HPDE6-E6E7 (cell line): ENCODE measurements around the gene NAP1L1.

ENCODE experiments used
- DNase-seq: peaks from one replicate; pipeline ENCODE4 v3.0.0; 2011; ENCODE audit warnings: missing footprints; ENCODE audit errors: extremely low spot score

Gene NAP1L1

DNA sequence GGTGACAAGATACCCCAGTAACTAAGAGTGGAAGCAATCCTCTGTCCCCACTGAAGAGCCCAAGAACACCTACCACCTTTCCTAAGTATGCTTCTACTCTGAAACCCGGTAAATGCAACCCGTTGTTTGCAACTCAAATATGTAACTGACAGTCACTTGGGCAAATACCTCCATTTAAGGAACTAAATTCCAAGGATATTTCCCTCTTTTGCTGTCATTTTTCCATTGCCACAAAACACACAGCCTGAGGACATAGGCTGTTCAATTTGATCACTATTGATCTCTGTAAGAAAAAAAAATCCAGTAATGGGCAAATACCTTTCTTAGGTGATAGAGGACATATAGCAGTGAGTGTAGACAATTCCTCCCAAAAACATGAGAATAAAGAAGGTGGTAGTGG, 46.3 kb downstream of the NAP1L1 start:
- DNase-seq: no peak

DNA sequence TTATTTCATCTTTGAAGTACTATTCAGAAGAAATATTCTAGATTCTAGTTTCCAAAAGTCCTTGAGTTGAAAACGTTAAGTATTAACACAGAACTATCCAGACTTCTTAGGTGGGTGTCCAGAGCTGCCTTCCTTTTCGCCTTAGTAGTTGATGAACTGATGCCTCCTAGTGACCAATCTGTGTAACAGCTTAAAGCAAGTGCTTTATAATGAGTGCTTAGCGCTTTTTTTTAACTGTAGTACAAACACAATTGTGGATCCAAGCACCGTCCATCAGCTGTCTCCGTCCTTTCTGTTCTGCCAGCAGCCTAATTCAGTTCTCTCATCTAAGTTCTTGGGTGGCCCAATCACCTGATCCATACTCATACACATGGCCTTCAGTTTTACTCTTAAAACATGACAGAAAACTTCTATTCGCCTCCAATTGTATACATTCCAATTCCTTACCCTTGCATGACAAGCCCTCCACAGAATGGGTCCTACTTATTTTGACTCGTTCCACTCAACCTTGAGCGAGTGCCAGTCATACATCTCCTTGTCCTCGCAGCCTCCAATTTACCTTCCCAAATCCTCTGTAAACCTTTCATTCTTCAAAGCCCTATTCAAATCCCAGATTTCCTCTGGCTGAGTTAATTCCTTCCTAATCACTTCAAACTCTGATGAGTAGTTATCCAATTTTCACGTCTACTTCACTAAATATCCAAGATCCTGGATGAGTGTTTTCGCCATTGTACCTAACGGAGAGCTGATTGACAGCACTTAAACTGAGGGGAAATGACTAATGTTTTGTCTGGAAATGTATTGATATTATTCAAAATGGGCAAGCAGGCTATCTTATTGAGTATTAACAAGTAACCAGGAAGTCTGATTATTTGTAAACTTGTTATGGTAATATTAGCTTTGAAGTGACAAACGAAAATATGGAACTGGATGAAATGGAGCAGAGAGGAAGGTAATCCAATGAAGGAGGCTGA, 47.1 kb downstream of the NAP1L1 start:
- no peak for DNase-seq

DNA sequence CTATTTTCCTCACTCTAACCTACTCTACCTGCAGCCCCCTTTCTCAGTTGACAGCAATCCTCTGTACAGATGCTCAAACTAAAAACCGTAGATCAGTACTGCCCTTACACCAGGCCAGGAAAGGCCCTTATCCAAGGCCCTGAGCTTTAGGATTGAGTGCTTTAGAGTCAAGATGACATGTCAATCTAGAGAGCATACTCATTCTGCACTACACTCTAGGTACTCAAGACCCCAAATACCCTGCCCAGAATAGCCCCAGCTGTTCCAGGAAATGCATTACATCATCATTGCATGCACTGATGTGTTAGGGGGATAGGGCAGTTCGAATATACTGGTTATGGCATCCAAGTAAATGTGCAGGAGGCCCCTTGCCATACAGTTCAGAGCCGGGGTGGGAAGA, 49.4 kb downstream of the NAP1L1 start:
- no peak for DNase-seq

DNA sequence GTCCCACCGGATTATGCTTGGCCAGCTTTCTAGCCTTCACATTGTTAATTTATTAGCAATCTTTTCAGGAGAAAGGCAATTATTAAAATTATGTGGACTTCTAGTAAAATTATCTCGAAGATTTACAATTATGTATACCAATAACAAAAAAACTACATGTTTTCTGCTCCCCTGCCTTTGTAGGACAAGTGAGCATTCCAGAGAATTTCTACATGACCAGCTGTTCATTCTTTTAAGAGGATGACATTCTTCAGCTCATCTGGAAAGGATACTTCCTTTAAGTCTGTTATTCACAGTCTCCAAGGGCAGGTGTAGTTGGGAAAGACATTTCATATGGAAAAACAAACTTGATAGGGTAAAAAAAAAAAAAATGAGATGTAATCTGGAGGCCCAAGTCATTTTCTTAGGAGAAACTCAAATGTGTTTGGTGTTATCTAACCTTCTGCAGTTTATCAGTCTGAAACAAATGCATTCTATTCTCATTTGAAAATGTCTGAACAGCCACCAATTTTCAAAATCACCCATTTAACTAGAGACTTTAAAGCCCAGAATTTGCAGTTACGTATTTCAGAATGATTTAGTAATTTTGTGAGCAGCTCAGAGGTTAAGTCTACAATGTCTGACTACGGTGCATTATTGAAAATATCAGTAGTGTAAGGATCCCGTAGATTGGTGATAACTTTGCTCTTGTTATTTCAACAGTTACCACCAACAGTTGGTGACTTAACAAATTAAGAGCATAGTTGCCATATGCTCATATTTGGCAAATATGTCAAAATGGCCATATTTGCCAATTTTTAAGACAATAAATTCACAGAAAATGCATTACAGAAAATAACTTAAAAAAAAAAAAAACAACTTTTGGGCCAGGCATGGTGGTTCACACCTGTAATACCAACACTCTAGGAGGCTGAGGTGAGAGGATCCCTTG, 51.1 kb downstream of the NAP1L1 start:
- DNase-seq: no peak

DNA sequence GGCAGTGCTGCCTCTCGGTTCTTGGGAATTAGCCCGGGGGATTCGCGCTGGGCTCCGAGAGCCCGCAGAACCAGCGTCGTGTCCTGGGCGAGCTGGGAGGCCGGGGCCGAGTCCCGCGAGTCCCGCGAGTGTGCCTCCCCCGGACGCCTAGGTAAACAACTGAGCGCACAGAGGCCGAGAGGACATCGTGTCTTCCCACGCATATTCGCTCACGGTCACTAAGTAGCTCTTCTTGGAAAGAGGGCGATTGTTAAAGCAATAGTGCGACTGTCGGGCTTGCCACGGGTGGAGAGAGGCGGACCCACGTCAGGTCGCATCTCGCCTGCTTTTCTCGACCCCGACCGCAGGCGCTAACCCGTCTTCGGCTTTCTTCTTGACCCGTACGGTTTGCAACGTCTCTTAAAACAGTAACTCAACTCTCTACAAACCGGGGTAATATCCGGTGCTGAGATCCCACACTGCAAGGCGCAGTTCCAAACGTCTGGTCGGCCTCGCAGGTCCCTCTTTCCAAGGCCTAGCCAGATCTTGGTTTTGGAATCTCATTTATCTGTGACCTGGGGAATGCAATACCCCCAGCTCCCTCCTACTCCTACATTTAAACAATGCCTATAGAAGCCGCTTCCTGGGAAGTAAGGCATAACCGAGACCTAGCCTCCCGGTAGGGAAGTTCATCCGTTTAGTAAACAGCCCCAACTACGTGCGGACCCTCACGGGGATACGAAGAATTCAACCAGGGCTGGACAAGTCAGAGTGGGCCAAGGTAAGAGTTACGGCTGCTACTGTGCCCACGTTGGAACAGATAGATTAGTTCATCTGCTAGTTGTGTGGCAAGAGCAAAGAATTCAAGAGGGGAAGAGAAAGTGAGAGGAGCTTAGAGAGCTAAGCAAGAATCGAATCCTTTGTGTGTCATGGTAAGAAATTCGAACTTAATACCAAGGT, 52.2 kb downstream of the NAP1L1 start:
- no peak for DNase-seq

DNA sequence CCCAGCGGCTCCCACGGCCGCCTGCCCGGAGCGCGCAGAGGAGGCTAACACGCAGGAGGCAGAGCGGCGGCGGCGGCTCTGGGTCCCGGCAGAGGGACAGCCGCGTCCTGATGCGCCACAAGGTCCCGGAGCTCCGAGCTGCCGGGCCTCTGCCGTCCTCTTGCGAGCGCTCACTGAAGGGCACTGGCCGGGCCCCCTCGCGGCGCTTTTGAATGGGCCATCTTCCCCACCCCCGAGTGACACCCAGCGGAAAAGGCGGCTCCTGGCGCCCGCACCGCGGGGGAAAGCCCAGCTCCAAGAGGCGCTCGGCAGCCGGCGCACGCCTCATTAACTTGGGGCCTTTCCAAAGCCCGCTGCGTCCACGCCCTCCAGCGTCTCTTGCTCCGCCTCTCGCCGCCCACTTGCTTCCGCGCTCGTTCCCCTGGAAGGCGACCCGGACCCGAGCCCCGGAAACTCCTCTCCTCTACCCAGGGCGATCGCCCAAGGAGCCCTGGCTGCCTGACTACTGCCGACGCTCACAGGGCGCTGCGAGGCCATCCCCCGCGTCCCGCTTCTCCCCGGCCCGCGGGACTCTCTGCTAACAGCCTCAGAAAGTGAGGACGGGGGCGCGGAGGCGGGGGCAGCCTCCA, 53.0 kb downstream of the NAP1L1 start, which contains the start of gene PHLDA1:
TSS of gene PHLDA1 (minus strand) at position 363 of the 629 bp plus-strand sequence.
- peak; percentile 86 for DNase-seq

DNA sequence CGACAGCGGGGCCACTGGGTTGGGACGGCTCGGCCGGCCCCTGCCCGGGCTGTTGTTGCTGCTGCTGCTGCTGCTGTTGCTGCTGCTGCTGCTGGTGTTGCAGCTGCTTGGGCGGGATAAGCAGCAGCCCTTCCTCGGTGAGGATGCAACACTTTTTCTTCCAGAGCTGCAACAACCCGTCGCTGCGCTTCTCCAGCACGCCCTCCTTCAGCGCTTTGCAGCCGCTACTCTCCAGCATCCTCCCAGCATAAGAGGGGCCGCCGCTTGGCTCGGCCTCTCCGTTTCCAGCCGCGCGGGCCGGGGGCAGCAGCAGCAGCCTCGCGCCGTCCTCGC, 53.4 kb downstream of the NAP1L1 start:
- no peak for DNase-seq

DNA sequence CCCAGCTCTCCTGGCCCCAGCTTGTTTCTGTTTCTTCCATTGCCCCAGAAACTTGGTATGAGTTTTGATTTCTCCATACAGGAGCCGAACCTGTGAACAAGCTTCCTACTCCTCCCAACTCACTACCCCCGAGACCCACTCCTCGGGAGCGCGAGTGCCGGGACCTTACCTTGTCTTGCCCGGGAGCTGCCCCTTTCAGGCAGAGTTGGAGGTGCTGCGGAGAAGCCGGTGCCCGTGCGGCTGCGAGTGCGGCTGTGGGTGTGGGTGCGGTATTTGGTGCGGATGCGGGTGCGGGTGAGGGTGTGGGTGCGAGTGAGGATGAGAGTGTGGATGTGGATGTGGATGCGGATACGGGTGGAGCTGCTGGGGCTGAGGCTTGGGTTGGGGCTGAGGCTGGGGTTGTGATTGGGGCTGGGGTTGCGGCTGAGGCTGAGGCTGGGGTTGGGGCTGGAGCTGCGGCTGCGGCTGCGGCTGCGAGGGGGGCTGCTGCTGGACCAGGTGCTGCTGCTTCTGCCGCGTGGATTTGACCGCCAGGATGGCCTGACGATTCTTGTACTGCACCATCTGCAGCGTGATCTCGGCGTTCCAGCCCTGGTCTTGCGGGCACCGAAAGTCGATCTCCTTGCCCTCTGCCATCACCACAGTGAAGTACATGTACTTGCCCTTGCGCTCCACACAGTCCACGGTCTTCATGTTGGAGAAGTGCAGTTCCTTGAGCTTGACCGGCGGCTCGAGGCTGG, 54.0 kb downstream of the NAP1L1 start:
- no peak for DNase-seq

DNA sequence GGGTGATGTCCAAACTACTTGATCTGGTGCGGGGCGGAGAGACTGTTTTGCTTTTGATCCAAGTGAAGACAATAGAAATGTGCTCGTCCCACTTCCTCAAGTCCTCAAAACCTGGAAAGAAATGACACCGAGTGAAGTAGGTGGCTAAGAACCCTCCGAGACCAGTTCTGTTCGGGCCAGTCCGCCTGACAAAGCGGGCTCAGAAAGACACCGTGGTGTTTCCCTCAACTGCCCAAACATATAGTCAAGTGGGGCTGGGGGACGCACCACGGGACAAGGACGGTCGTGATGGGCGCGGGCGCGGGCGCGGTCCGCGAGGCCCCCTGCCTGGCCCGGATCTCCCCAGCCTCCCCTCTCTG, 54.5 kb downstream of the NAP1L1 start:
- DNase-seq: no peak

DNA sequence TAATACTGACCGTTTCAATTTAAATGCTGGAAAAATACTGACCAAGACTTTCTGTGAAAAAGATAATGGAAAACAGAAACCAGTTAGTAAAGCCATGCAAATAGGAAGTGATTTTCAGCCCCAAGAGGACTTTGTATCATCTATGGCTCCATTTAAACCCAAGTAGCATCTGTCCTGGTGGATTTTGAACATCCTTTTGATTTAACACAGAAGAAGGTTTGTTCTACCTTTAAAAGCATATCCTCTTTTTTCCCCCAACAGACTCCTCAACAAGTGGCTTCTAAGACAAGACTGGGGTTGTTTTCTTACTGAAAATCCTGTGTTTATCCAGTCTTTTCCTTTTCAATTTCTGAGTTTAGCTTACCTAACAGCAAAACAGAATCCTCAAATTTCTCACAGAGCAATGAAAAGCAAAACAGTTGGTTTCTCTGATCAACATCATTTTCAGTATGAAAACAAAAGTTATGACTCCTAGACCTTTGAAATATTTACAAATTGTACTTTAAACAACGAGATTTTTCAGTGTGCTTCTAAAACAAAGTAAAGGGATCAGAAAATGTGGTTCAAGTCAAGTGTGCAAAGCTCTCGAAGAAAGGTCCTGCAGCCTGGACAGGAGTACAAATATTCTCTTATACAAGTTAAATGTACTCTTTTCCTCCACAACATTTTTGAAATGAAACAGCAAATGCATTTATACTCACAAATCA, 55.8 kb downstream of the NAP1L1 start:
- no peak for DNase-seq

DNA sequence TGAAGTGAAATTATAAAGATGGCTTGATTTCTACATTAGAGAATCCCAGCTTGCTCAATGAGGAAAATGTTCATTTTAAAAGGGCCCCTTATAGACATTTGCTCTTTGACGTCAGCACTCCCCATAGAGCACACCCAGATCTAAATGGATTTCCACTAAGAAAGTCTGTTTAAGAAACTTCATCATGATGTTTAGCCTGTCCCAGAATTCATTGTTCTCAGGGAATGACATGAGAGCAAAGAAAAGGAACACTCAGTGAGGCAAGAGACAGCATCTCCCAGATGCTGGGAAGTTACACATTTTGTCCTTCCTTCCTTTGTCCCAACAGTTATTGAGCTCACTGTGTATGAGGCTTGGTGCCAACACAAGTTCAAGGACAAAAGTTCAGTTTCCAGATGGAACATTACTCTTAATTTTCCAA, 57.8 kb downstream of the NAP1L1 start:
- no peak for DNase-seq

DNA sequence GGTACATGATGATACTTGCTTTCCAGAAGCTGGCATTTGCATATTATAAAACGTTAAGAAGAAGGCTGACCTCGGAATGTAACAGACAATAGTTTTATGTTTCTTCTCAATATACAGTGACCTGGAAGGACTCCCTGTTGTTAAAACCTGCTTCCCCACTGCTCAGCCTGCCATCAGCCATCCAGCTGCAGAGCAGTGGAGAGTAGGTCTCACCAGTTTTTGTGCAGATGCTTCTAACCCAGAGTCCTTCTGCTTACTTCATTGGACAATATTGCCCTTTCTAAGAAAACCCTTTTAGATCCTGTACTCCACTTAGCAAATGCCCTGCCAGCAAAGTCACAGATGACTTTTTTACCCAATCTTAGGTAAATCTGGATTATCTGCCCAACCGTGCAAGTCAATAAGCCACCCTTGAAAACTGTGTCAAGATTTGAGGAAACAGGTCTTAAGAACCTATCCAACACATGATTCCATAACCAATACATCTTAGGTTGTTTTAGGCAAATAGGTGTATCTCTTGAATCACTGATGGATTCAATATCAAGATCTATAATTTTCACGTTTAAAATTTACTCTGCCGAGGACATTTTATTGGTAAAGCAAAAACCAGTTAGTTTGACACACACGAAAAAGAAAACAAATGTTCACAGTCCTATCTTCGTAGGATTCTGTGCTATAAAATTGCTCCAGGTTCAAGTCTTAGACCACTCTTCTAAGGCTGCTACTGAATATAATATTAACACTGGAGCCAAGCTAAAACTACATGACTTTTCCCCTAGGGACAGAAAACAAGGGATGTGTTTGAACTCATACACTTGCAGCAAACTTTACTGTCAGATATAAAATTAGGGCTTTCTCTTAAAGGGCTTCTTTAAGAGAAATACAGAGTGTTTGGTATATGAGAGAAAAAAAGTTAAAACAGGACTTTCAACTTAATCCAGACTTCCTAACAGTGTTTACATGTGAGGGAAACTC, 58.6 kb downstream of the NAP1L1 start:
- DNase-seq: no peak

DNA sequence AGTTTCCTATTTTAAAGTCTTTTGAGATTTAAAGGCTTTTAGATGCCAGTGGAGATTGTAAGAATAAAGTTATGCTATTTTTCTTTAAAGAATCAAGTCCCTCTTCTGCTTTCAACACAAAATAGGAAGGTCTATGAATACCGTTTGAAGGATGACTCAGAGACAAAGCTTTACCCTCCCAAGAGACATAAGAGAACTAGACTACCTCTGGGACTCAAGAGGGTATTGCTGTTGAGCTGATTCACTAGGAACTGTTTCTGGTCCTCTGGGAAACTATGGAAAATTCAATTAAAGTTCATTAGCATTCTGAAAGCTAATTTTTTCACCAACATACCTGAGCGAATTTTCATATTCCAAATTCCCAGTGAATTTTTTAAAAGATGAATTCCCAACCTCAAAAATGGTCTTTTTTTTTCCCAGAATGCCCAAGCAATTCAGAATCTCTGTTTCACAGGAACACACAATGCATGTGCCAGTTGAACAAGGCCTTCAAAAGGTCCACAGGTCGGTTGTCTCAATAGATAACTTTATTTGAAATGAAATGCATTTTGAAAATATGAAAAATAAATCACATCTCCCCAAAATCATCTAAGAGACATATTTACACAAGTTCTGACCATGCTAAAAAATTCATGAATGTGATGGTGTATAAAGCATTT, 59.4 kb downstream of the NAP1L1 start:
- DNase-seq: peak; percentile 58

DNA sequence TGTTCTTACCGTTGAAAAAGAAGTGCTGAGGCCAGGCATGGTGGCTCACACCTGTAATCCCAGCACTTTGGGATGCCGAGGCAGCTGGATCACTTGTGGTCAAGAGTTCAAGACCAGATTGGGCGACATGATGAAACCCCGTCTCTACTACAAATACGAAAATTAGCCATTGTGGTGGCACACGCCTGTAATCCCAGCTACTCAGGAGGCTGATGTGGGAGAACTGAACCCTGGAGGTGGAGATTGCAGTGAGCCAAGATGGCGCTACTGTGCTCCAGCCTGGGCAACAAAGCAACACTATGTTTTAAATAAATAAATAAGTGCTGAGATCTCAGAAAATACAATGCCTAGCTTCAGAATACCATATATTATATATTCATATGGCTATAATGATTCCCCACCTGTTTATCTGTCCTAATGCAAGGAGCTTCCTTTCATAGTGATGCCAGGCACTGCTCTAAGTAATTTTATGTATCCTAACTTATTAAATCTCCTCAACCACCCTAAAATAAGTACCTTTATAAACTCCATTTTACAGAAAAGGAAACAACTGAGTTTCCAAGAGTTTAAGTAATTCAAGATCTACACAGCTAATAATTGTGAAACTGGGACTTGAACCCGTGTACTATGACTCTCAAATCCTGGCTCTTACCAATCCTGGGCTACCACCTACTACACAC, 60.2 kb downstream of the NAP1L1 start:
- DNase-seq: no peak

DNA sequence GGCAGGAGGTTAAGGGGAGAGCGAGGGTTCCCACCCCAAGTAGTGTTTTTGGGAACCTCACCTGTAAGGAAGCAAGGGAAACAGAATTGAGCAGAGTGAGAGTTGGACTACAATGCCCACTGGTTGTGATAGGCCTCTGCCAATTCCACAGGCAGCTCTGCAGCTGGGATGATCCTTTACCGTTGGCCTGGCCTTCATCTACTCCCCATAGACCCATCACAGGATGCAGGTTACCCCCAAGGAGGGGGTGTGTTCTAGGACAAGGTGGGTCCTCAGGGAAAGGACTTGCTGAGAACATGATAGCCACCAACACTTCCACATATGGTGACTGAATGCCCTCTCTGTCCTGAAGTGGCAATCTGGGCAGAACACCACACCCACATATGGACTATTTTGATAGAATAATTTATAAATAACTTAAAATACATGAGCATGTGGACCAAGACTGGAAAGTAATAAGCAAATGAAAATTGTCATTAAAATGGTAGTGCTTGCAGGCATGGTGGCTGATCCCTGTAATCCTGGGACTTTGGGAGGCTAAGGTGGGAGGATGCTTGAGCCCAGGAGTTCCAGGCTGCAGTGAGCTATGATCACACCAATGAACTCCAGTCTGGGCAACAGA, 61.3 kb downstream of the NAP1L1 start:
- DNase-seq: no peak

DNA sequence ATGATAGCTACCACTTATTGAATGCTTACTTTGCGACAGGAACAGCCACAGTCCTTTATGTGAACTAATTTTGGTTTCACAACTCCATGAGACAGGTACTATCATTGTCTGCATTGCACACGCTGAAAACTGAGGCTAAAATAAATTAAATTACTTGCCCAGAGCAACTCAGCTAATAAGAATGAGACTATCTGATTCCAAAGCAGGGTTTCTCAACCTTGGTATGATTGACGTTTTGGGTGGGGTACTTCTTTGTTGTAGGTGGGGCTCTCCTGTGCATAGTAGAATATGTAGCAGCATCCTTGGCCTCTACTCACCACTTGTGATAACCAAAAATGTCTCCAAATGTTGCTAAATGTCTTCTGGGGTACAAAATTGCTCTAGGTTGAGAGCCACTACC, 62.0 kb downstream of the NAP1L1 start:
- DNase-seq: no peak
